ENCODE data around the gene GON4L. TPM values are rescaled to one million over a fixed set of nuclear protein-coding genes. Genes with fewer than 3 reads are reported as not detected.
A peak's percentile ranks its signal among the peaks of the same experiment; 100 is the strongest.
"Not testable (repeated sequence)": the region's sequence is repeated elsewhere in the genome, so short reads cannot be mapped to it uniquely, and the experiment has no call there.

The GON4L gene
- total RNA-seq, 1 donor from 2014 or later = 44.5 TPM

- DNase-seq (ENCODE audit: low spot score) = not testable (repeated sequence)
Observed at GRCh38 chr1:155748141-155748540, 108.9 kb downstream of the GON4L start.

- DNase-seq (ENCODE audit: low spot score) = not testable (repeated sequence)
Observed at GRCh38 chr1:155747586-155747985, 109.4 kb downstream of the GON4L start.

- peak; percentile 96 for DNase-seq (ENCODE audit: low spot score)
Observed at GRCh38 chr1:155745284-155746228, 111.5 kb downstream of the GON4L start.

- no peak for DNase-seq (ENCODE audit: low spot score)
Observed at GRCh38 chr1:155744711-155745283, 112.2 kb downstream of the GON4L start.

GRCh38 chr1:155741908-155742307 lies 115.1 kb downstream of the GON4L start:
- DNase-seq (ENCODE audit: low spot score) = no peak

- no peak for DNase-seq (ENCODE audit: low spot score)
Observed at GRCh38 chr1:155740995-155741394, 116.0 kb downstream of the GON4L start.

- peak; percentile 37 for DNase-seq (ENCODE audit: low spot score)
Observed at GRCh38 chr1:155729031-155729898, 127.7 kb downstream of the GON4L start.

- DNase-seq (ENCODE audit: low spot score) = no peak
Observed at GRCh38 chr1:155725142-155725541, 131.9 kb downstream of the GON4L start.

GRCh38 chr1:155719703-155720102 lies 137.3 kb downstream of the GON4L start:
- DNase-seq (ENCODE audit: low spot score) = no peak

GRCh38 chr1:155718524-155719115 lies 138.4 kb downstream of the GON4L start:
- DNase-seq (ENCODE audit: low spot score) = not testable (repeated sequence)

- no peak for DNase-seq (ENCODE audit: low spot score)
Observed at GRCh38 chr1:155717041-155717440, 140.0 kb downstream of the GON4L start.

GRCh38 chr1:155715777-155716176 lies 141.2 kb downstream of the GON4L start:
- no peak for DNase-seq (ENCODE audit: low spot score)

GRCh38 chr1:155715056-155715455 lies 142.0 kb downstream of the GON4L start:
- not testable (repeated sequence) for DNase-seq (ENCODE audit: low spot score)

- no peak for DNase-seq (ENCODE audit: low spot score)
Observed at GRCh38 chr1:155713075-155713474, 143.9 kb downstream of the GON4L start.

GRCh38 chr1:155712636-155713035 lies 144.4 kb downstream of the GON4L start:
- DNase-seq (ENCODE audit: low spot score) = not testable (repeated sequence)

- not testable (repeated sequence) for DNase-seq (ENCODE audit: low spot score)
Observed at GRCh38 chr1:155711457-155711856, 145.6 kb downstream of the GON4L start.

GRCh38 chr1:155709391-155709790 lies 147.6 kb downstream of the GON4L start:
- no peak for DNase-seq (ENCODE audit: low spot score)

- no peak for DNase-seq (ENCODE audit: low spot score)
Observed at GRCh38 chr1:155706139-155706538, 150.9 kb downstream of the GON4L start.

- not testable (repeated sequence) for DNase-seq (ENCODE audit: low spot score)
Observed at GRCh38 chr1:155704414-155704813, 152.6 kb downstream of the GON4L start.

- no peak for DNase-seq (ENCODE audit: low spot score)
Observed at GRCh38 chr1:155703216-155703615, 153.8 kb downstream of the GON4L start.

GRCh38 chr1:155701675-155702074 lies 155.3 kb downstream of the GON4L start:
- DNase-seq (ENCODE audit: low spot score) = not testable (repeated sequence)

Measured in mucosa of gallbladder (tissue), 1 donor.